HG02852 (cell line): ENCODE measurements around the gene GIN1.
"Not testable (repeated sequence)": the region's sequence is repeated elsewhere in the genome, so short reads cannot be mapped to it uniquely, and the experiment has no call there.

ENCODE experiments used
- ATAC-seq: cut with Tn5 transposase; IDR thresholded peaks from one replicate; pipeline ENCODE4 v1.9.1; 2021; ENCODE audit warnings: mild to moderate bottlenecking, moderate library complexity; ENCODE audit not compliant: unreplicated experiment

GIN1 gene, protein sequence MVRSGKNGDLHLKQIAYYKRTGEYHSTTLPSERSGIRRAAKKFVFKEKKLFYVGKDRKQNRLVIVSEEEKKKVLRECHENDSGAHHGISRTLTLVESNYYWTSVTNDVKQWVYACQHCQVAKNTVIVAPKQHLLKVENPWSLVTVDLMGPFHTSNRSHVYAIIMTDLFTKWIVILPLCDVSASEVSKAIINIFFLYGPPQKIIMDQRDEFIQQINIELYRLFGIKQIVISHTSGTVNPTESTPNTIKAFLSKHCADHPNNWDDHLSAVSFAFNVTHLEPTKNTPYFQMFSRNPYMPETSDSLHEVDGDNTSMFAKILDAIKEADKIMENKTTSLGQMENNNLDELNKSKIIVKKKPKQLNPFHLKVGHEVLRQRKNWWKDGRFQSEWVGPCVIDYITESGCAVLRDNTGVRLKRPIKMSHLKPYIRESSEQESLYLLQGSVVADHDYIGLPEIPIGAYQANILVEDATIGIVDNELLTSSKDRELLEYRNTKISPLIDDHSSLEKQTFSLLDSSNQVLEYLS

DNA sequence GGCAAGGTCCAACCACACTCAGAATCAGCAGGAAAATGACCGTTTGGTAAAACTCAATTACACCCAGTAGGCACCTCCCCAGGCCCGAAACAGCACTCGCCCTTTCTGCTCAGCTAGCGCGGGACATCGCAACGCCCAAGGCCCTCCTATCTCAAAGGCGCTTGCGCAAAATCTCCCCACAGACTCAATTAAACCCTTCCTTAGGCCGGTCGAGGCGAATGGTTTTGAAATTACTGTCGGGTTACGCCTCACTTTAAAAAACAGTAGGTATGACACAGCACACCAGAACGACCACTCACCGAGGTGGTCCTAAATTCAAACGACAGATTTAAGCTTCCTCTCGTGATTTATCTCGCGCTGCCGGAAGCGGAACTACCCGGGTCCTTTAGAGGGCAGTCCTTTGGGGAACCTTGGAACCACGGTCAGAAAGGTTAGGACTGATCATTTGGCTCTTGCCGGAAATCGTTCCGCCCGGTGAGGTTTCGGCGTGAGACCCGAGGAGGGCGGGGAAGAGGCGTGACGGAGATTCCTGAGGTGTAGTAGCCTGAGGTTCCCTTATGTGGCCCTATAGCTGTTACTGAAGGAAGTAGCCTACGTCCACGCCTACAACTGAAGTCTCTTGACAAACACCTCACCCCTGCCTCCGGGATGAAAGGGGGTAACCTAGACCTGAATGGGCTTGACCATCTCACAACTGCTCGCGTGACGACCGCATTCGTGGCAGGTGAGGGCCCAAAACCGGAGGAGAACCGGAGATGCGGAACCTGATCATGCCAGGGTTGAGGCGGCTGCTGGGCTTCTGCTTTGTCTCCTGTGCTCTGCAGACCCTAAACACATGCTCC, at the start of gene GIN1, which contains the start of gene PPIP5K2:
Gene GIN1, minus strand, starts transcription at position 374 of the 842 bp plus-strand sequence. CDS start 11,431 bp downstream, outside the sequence.
Gene PPIP5K2, plus strand, starts transcription at position 537 of the 842 bp plus-strand sequence. CDS start 9,289 bp downstream, outside the sequence.
- ATAC-seq = peak; percentile 91

DNA sequence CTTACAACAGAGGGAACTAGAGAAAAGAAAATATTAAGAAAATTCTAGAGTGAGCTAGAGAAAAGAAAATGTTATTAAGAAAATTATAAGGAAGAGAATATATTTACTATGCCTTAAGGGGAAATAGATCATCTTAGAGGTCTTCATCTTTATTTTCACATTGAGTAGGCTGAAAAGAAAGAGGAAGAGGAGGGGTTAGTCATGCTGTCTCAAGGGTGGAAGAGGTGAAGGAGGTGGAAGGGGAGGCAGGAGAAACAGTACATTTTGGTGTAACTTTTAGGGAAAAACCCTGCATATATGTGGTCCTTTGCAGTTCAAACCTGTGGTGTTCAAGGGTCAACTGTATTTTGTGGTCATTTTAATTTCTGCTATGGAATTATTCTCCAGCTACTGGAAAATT, 46.8 kb upstream of the GIN1 start:
- ATAC-seq = no peak

DNA sequence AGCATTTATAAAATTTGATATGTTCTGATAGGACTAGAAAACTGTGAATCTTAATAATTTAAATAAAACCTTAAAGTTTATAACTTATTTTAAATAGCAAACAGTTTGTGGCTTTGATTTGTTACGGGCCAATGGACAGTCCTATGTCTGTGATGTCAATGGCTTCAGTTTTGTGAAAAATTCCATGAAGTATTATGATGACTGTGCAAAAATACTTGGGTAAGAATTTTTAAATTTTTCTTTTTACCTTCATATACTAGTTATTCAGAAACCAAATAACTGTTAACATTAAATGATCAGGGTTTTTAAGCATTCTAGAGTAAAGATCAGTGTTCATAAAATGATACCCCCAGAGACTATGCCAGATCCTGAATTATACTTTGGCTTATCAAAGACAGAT, 31.2 kb upstream of the GIN1 start:
- no peak for ATAC-seq

DNA sequence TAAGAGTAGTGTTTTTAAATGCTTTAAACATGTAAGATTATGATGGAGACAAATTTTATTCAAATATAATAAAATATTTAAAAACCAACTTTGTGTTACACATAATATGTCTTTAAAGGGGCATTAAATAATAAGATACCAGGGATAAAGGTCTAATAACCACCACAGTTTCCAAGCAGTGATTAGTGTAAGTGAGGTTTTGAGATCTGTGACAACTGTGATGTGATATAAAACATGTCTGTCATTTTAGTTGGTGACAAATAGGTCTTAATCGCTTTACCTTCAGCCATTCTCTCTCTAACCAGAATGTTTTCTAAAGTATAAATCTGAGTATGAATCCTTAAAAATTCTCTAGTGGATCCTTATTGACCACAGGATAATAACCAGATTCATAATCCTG, 28.3 kb upstream of the GIN1 start:
- no peak for ATAC-seq

DNA sequence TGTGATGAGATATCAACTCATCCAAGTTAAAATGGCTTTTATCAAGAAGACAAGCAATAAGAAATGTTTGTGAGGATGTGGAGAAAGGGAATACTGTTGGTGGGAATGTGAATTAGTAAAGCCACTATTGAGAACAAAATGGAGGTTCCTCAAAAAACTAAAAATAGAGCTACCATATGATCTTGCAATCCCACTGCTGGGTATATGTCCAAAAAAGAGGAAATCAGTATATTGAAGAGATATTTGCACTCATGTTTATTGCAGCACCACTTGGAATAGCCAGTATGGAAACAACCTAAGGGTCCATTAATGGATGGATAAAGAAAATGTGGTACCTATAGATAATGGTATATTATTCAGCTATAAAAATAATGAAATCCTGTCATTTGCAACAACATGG, 25.3 kb upstream of the GIN1 start:
- no peak for ATAC-seq

DNA sequence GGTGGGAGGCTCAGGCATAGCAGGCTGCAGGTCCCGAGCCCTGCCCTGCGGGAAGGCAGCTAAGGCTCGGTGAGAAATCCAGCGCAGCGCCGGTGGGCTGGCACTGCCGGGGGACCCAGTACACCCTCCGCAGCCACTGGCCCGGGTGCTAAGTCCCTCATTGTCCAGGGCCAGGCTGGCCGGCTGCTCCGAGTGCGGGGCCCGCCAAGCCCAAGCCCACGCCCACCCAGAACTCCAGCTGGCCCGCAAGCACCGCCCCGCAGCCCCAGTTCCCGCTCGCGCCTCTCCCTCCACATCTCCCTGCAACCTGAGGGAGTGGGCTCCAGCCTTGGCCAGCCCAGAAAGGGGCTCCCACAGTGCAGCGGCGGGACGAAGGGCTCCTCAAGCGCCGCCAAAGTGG, 22.2 kb upstream of the GIN1 start:
- ATAC-seq = not testable (repeated sequence)

DNA sequence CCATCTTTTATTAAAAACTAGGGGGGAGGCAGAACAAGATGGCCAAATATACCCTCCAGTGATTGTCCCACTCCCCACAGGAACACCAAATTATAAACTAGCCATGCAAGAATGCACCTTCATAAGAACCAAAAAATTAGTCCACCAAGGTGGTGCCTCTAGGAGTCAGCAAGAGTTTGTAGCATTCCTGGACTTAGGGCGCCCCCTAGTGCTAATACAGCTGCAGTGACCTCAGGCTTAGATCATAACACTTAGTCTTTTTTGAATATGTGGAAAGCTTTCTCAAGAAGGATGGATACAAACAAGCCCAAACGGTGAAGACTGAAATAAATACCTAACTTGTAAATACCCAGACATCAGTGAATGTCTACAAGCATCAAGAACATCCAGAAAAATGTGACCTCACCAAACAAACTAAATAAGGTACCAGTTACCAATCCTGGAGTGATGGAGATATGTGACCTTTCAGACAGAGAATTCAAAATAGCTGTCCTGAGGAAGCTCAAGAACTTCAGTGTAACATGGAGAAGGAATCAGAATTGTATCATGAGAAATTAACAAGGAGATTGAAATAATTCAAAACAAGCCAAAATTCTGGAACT, 19.4 kb upstream of the GIN1 start:
- ATAC-seq = peak; percentile 99

DNA sequence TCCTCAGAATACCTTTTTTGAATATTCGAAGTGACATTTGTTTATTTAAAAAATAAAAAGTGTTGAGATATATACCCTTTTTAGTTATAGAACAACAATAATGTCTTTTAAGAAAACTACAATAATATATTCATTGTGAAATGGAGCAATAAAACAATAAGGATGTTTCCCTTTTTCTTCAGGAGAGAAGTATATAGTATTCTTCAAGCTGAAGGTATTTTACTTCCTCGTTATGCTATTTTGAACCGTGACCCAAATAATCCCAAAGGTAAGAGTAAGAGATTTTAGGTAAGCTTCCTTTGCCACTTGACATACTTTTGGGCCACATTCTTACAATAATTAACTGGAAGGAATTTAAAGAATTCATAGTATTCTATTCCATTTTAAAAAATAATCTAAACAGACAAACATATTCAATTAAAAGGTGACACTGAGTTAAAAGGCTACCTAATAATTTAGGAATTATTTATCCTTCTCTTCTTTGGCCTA, 18.3 kb upstream of the GIN1 start:
- no peak for ATAC-seq

DNA sequence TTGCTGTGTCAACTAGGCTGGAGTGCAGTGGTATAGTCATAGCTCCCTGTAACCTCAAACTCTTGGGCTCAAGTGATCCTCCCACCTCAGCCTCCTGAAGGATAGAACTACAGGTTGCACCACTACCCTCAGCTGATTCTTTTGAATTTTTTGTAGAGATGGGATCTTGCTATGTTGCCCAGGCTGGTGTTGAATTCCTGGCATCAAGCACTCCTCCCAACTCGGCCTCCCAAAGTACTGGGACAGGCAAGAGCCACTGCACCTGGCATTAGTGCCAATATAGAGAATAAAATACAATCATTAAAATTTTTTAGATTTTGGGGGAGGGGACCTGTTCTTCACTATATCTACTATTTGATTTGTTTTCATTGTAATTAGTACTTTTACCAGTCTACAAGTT, 15.5 kb upstream of the GIN1 start:
- no peak for ATAC-seq

DNA sequence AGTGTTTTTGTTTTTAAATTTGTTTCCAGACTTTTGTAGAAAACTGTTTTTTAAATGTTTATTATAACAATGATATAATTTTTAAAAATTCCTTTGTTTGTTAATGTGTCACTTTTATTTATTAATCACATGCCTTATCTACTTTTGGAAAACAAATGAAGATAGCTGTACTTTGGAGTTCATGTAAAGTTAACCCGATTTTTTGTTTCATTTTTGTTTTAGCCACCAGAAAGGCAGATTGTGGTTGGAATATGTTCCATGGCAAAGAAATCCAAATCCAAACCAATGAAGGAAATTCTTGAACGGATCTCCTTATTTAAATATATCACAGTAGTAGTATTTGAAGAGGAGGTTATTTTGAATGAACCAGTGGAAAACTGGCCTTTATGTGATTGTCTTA, 13.3 kb upstream of the GIN1 start:
- no peak for ATAC-seq

DNA sequence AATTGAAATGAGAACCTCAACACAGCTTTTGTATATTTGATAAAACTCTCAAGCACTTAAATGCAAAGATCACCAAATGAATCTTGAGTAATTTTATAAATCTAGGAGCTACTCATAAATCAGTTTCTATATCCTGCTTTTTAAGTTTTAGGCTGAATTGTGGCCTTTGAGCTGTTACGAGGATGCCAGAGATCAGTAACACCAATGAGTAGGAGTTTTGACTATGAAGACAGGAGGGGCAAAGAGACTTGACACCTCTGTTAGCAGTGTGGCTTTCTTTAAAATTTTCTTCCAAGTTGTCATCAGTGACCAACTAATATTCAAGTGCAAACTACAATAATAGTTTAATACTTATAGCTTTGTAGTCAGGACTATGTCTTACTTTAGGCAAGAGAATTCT, 12.7 kb upstream of the GIN1 start:
- ATAC-seq = no peak

DNA sequence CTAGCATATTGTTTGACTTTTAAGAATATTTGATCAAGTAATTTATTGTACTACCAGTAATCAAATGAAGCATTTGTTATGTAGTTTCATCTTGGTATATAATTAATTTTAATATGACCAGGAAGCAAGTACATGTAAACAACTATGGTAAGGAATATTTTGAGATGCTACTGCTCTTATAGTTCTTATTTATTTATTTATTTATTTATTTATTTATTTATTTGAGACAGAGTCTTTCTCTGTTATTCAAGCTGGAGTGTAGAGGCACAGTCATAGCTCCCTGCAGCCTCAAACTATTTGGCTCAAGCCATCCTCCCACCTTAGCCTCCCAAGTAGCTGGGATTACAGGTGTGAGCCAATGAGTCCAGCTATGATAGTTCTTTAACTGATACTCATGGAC, 8.3 kb upstream of the GIN1 start:
- ATAC-seq = no peak

DNA sequence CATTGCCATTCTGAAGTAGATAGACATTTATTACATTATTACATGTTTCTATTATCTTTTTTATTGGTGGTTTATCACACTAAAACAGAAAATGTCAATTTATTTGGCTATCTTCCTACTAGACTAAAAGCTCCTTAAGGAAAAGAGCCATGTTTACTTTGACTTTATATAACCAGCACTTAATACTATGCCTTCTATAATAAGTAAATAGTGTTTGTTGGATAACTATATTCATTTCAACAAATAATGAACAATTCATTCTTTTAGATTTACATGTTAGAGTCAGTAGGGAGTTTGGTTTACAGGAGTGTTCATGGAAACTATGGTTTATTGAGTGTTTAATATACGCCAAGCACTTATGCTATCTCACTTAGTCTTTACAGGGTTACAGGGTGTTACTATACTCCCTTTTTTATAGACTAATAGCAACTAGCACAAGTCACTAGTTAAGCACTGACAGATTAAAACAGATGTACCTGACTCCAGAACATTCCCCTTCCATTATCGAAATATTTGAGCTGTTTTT, 7.4 kb upstream of the GIN1 start:
- no peak for ATAC-seq

DNA sequence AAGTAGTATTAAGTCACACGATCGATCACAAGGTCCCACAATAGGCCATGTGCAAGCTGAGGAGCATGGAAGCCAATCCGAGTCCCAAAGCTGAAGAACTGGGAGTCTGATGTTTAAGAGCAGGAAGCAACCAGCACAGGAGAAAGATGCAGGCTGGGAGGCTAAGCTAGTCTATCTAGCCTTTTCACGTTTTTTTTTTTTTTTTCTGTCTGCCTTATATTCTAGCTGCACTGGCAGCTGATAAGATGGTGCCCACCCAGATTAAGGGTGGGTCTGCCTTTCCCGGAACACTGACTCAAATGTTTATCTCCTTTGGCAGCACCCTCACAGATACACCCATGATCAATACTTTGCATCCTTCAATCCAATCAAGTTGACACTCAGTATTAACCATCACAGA, 6.6 kb upstream of the GIN1 start:
- no peak for ATAC-seq

DNA sequence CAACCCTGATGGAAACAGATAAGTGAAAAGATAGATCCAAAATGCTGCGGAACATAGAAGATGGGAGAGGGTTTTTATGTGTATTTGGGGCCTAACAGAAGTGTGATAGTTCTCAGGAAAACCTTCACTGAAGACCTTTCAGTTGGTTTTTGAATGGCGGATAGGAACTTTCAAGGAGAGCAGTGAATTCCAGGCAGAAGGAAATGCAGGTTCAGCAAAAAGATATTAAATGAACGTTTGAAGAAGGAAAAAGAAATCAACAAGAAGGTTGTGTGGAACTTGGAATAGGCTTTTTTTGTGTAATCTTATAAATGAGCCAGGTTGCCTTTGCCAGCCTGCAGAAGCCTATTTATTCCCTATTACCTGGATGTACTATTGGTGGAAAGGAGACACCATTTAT, 2.3 kb upstream of the GIN1 start:
- no peak for ATAC-seq

DNA sequence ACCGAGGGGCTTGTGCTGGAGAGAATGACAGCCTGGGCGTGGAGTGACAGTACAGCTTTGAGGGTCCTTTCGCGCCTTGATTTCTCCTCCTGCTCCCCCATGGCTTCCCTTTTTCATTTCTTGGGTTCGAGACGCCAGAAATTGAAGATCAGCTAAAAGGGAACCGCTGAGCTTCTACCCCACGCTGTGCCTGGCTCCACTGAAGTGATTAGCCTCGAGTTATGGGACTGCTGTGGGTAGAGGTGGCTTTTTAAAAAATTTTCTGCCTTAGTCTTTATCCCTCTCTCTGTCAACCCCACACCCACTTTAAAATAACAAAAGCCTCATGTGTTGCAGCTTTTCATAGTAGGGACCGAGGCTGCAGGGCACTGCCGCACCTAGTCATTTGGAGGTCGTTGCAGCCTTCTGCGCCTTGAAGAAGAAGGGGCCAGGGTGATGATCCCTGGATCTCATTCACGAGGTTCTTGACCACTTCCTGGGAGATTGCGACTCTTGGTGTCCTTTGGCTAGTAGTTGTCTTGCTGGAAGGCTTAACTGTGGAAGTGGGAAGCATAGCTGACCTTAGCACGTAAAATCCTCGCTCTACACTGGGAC, 766 bp upstream of the GIN1 start:
- ATAC-seq = peak; percentile 0

DNA sequence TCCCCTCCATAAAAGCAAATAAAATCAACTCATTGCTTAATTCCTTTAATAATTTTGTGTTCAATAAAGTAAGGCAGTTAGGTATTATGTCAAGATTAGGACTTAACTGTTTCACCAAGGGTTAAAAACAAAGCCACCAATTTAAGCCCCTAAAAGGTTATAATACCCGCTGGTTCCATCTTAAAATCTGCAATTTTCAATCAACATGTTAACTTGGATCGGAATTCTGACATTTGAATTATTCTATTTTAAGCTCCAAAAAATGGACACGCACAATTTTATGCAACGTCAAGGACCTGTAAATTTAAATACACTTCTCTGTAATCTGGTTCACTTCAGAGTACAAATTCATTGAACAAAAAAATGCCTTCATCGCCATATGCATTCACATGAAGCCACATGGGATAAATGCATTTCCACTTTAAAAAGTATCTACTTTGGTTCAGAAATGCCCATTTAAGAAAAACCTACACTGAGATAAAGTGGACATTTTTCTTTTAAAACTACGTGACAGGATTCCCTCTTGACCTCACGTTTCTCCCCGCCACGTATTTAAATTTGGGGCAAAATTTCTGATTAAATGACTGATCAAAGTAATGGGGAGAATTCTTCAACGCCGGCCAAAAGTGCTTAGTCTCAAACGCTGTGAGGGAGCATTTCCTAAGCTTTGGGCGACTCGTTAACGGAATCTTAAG, 721 bp downstream of the GIN1 start:
- no peak for ATAC-seq

DNA sequence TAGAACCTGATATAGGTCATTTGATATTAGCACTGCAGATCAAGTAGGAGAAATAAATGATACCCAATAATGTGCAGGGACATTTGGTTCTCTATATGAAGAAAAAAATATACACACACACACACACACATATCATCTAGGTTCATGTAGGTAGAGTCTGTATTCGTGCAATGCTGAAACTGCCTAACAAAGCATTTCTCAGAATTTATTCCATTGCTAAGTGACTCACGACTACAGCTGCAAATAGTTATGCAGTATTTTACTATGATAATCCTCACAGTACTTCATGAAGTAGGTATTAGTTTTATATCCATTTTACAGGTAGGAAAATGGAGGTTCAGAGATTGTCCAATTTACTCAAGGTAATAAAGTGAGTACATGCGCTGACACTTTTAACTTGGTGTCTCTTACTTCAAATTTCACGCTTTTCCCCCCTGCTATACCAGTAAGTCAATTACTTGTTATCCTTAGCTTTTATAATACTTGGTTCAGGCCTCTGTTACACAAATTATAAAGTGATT, 2.4 kb downstream of the GIN1 start:
- ATAC-seq = no peak

DNA sequence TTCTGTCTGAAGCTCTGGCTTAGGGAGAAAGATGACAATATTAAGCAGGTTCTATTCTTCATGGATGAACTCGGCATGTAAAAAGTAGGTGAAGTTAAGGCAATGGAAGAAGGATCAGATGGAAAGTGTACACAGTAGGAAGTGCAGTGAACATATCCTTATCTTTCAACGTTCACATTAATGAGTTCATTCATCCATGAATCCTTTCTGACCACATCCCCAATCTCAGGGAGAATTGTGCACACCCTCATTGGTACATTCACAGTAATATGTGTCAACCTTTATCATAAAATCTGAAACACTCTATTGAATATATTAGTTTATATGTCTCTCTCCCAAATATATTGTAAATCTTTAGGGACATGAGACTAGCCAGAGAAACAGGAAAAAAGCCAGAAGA, 5.5 kb downstream of the GIN1 start:
- ATAC-seq = no peak

DNA sequence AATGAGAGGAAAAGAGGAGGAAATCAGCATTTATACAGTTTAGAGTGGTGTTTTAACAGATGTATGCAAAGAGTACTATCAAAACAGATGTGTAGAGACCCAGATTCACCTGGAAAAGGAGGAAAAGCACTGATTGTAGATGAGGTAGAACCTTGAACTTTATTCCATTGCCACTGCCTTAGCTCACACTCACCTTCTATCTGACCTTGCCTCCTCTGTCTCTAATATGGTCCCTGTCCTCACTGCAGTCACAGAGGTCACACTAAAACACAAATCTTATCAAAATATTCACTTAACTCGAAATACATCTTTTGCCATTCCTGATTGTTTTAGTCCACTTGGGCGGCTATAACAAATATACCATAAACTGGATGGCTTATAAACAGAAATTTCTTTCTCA, 7.0 kb downstream of the GIN1 start:
- ATAC-seq = no peak
